ENCODE data around the gene SLC46A2.

SLC46A2 gene, protein sequence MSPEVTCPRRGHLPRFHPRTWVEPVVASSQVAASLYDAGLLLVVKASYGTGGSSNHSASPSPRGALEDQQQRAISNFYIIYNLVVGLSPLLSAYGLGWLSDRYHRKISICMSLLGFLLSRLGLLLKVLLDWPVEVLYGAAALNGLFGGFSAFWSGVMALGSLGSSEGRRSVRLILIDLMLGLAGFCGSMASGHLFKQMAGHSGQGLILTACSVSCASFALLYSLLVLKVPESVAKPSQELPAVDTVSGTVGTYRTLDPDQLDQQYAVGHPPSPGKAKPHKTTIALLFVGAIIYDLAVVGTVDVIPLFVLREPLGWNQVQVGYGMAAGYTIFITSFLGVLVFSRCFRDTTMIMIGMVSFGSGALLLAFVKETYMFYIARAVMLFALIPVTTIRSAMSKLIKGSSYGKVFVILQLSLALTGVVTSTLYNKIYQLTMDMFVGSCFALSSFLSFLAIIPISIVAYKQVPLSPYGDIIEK

DNA sequence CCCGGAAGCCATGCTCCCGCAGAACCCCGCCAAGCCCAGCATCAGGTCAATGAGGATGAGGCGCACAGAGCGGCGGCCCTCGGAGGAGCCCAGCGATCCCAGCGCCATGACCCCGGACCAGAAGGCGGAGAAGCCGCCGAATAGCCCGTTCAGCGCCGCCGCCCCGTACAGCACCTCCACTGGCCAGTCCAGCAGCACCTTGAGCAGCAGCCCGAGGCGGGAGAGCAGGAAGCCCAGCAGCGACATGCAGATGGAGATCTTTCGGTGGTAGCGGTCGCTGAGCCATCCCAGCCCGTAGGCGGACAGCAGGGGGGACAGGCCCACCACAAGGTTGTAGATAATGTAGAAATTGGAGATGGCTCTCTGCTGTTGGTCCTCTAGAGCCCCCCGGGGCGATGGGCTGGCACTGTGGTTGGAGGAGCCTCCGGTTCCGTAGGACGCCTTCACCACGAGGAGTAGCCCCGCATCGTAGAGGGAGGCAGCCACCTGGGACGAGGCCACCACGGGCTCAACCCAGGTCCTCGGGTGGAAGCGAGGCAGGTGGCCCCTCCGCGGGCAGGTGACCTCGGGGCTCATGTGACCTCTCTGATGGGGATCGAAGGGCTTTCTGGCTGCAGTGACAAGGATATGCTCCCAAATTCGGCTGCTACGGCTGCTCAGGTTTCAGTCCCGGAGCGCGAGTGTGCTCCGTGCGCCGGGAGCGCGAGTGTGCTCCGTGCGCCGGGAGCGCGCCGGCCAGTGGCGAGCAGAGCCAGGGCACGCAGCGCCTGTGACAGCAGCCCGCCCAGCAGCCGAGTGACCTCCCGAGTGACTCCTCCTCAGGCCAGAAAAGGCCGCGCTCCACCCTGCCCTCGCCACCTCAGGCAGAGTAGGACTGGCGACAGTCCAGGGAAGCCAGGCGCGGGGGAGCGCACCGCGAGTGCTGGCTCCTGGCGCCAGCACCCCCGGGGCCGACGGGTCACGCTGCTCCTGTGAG lies at the start of gene SLC46A2:
SLC46A2 (minus strand) TSS at position 771 of the 976 bp plus-strand sequence; CDS start at position 576, 195 bp downstream.
- Mint-ChIP-seq H3K27ac (no peak within 1 kb of the TSS), H3K4me3 (peak within 1 kb of the TSS; percentile 80), H3K9me3 (no peaks in the 10 kb centered on the region), H3K36me3 (ENCODE audit: low read depth) (no peaks in the 10 kb centered on the region), H3K27me3 (ENCODE audit: low read depth, poor library complexity) (peaks cover 71% of the 10 kb centered on the region), H3K4me1 (peaks cover 12% of the 10 kb centered on the region)
- DNase-seq, result peak; percentile 72
- no peak for TF ChIP-seq CTCF (IDR thresholded peaks at IDR 0.05)

DNA sequence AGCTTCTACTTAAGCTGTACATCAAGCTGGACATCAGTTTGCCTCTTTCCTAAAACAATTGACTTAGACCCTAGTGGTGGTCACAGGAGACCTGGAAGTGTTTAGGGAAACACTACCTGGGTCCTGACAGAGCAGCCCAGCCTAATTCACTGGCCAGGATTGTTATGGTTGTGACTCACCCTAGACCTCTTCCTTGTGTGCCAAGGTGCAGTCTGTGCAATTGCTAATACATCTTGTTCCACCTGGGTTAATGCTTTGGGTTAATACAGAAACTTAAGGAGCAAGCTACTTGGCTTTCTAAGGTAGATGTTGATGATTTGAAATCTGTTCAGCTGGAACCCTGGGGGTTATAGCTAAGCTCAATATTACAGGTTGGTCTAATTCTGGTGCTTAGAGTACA lies 48.7 kb upstream of the SLC46A2 start:
- Mint-ChIP-seq H3K4me3 (no peak overlapping the region), H3K27me3 (ENCODE audit: low read depth, poor library complexity) (peaks cover 77% of the 10 kb centered on the region), H3K36me3 (ENCODE audit: low read depth) (no peaks in the 10 kb centered on the region), H3K9me3 (peaks cover 8% of the 10 kb centered on the region), H3K4me1 (no peaks in the 10 kb centered on the region), H3K27ac (no peak overlapping the region)
- no peak for TF ChIP-seq CTCF (IDR thresholded peaks at IDR 0.05)
- no peak for DNase-seq

GRCh38 chr9:112933696-112934095 lies 43.0 kb upstream of the SLC46A2 start:
- Mint-ChIP-seq H3K27ac (no peak overlapping the region), H3K4me3 (no peak overlapping the region), H3K36me3 (ENCODE audit: low read depth) (no peaks in the 10 kb centered on the region), H3K4me1 (no peaks in the 10 kb centered on the region), H3K27me3 (ENCODE audit: low read depth, poor library complexity) (peaks cover 70% of the 10 kb centered on the region), H3K9me3 (no peaks in the 10 kb centered on the region)
- TF ChIP-seq CTCF (IDR thresholded peaks at IDR 0.05), result no peak
- DNase-seq, result no peak

GRCh38 chr9:112925058-112925641 lies 34.5 kb upstream of the SLC46A2 start:
- DNase-seq, result peak; percentile 15
- TF ChIP-seq CTCF (IDR thresholded peaks at IDR 0.05), result peak; percentile 51
- no peak overlapping the region for H3K27ac Mint-ChIP-seq
- H3K4me1 Mint-ChIP-seq, result peaks cover 4% of the 10 kb centered on the region
- H3K4me3 Mint-ChIP-seq, result no peak overlapping the region
- H3K9me3 Mint-ChIP-seq, result no peaks in the 10 kb centered on the region
- H3K36me3 Mint-ChIP-seq (ENCODE audit: low read depth), result no peaks in the 10 kb centered on the region
- H3K27me3 Mint-ChIP-seq (ENCODE audit: low read depth, poor library complexity), result peaks cover 60% of the 10 kb centered on the region

- H3K27me3 Mint-ChIP-seq (ENCODE audit: low read depth, poor library complexity), result peaks cover 84% of the 10 kb centered on the region
- DNase-seq, result peak; percentile 8
These were observed 30.9 kb upstream of the SLC46A2 start for GRCh38 chr9:112921549-112921948.

More at GRCh38 chr9:112921549-112921948, 30.9 kb upstream of the SLC46A2 start:
- Mint-ChIP-seq H3K27ac (no peak overlapping the region), H3K36me3 (ENCODE audit: low read depth) (no peaks in the 10 kb centered on the region), H3K9me3 (no peaks in the 10 kb centered on the region), H3K4me1 (peaks cover 4% of the 10 kb centered on the region), H3K4me3 (no peak overlapping the region)
- peak; percentile 46 for TF ChIP-seq CTCF (IDR thresholded peaks at IDR 0.05)

Data from nephron progenitor cell (in vitro differentiated cells).